HepG2 (cell line): ENCODE data around the gene RNF126. TPM values are rescaled to one million over a fixed set of nuclear protein-coding genes. Genes with fewer than 3 reads are reported as not detected.

Source experiments
- ATAD3A ChIP-seq: sonication (generic); formaldehyde crosslinking; IDR thresholded peaks from 2 replicates; pipeline ENCODE4 v1.4.0; 2020; ENCODE audit warnings: missing genetic modification reagents
- FOXA1 ChIP-seq, 2 experiments: fragments of 450-650 bp in 1 of 2; sonication (generic) in 1 of 2; formaldehyde crosslinking in 1 of 2; IDR thresholded peaks; 2 replicates each; pipeline versions ENCODE4 v1.4.0 to v1.6.1; 2016 to 2020; ENCODE audit warnings: missing genetic modification reagents in 1 of 2
- HMGA1 ChIP-seq: sonication (generic); formaldehyde crosslinking; conservative IDR thresholded peaks from 2 replicates; pipeline ENCODE4 v1.4.0; 2020; ENCODE audit warnings: missing genetic modification reagents
- JARID2 ChIP-seq: sonication (generic); formaldehyde crosslinking; IDR thresholded peaks from 2 replicates; pipeline ENCODE4 v1.8.1; 2023; ENCODE audit warnings: missing genetic modification reagents, inconsistent platforms; ENCODE audit not compliant: insufficient replicate concordance
- SNAI1 ChIP-seq: sonication (generic); formaldehyde crosslinking; IDR thresholded peaks from 2 replicates; pipeline ENCODE4 v1.5.0; 2020; ENCODE audit warnings: mild to moderate bottlenecking, missing genetic modification reagents, borderline replicate concordance
- TBX3 ChIP-seq: fragments of 450-650 bp; IDR thresholded peaks from 2 replicates; pipeline ENCODE4 v1.6.1; 2017; ENCODE audit warnings: antibody characterized with exemption, mild to moderate bottlenecking, inconsistent platforms, borderline replicate concordance
- TCF7 ChIP-seq: sonication (generic); IDR thresholded peaks from 2 replicates; pipeline ENCODE4 v1.6.1; 2016; ENCODE audit warnings: antibody characterized with exemption, low read depth
- U2AF2 ChIP-seq: fragments of 200-400 bp; formaldehyde crosslinking; IDR thresholded peaks from 2 replicates; pipeline ENCODE4 v1.6.1; 2017; ENCODE audit warnings: low read depth, mild to moderate bottlenecking, low read length
- ZFY ChIP-seq: sonication (generic); formaldehyde crosslinking; IDR thresholded peaks from 2 replicates; pipeline ENCODE4 v1.4.0; 2020; ENCODE audit warnings: missing genetic modification reagents
- ZNF589 ChIP-seq: sonication (generic); formaldehyde crosslinking; conservative IDR thresholded peaks from 2 replicates; pipeline ENCODE4 v1.8.0; 2022; ENCODE audit warnings: mild to moderate bottlenecking, moderate library complexity, missing genetic modification reagents
- ZNF598 ChIP-seq: sonication (generic); formaldehyde crosslinking; IDR thresholded peaks from 2 replicates; pipeline ENCODE4 v1.5.1; 2020; ENCODE audit warnings: mild to moderate bottlenecking, missing genetic modification reagents, borderline replicate concordance
- ZNF768 ChIP-seq: sonication (generic); formaldehyde crosslinking; IDR thresholded peaks from 2 replicates; pipeline ENCODE4 v1.4.0; 2020; ENCODE audit warnings: missing genetic modification reagents
- polyA plus RNA-seq, 8 experiments: library from polyadenylated mRNA; depleted of rRNA in 3 of 8; stranded (reverse) in 7 of 8; unstranded in 1 of 8; fragments of >200 nt; fragmentation: Illumina TruSeq in 4 of 8; extraction: Trizol in 4 of 8; gene quantifications; 2 replicates each; pipeline versions ENCODE4 v1.2.1 to v1.2.3, GENCODE V29; 2011 to 2016; ENCODE audit warnings: low read depth in 4 of 8, missing spikeins in 1 of 8, mixed read lengths in 1 of 8; ENCODE audit not compliant: insufficient read depth in 1 of 8
- total RNA-seq, 5 experiments: library from RNA; depleted of rRNA; stranded (reverse); fragments of >200 nt; fragmentation: Illumina TruSeq; extraction: Trizol; gene quantifications; 2 replicates each; pipeline ENCODE4 v1.2.3, GENCODE V29; 2016; ENCODE audit warnings: low read depth in 1 of 5
- TF ChIP-seq, protein P1 (sequence below): sonication (generic); formaldehyde crosslinking; IDR thresholded peaks from 2 replicates; pipeline ENCODE4 v1.8.0; 2022; ENCODE audit warnings: missing genetic modification reagents, mild to moderate bottlenecking, moderate library complexity, borderline replicate concordance
- TF ChIP-seq, protein P2 (sequence below): sonication (generic); formaldehyde crosslinking; IDR thresholded peaks from 2 replicates; pipeline ENCODE4 v1.5.1; 2020; ENCODE audit warnings: mild to moderate bottlenecking, moderate library complexity, missing genetic modification reagents
- TF ChIP-seq, protein P3 (sequence below): sonication (generic); formaldehyde crosslinking; IDR thresholded peaks from 2 replicates; pipeline ENCODE4 v1.5.1; 2020; ENCODE audit warnings: missing genetic modification reagents, mild to moderate bottlenecking, borderline replicate concordance
- TF ChIP-seq, protein P4 (sequence below): sonication (generic); formaldehyde crosslinking; IDR thresholded peaks from 2 replicates; pipeline ENCODE4 v1.8.1; 2022; ENCODE audit warnings: mild to moderate bottlenecking, missing genetic modification reagents
- TF ChIP-seq, protein P5 (sequence below): sonication (generic); formaldehyde crosslinking; IDR thresholded peaks from 2 replicates; pipeline ENCODE4 v1.4.0; 2020; ENCODE audit warnings: missing genetic modification reagents, borderline replicate concordance

Gene RNF126
- total and polyA plus RNA-seq, 2 of the 13 experiments (the other 11 are each of a cell fraction or from before 2014, with no cell fraction given) = 23.2 to 34.0 TPM

DNA sequence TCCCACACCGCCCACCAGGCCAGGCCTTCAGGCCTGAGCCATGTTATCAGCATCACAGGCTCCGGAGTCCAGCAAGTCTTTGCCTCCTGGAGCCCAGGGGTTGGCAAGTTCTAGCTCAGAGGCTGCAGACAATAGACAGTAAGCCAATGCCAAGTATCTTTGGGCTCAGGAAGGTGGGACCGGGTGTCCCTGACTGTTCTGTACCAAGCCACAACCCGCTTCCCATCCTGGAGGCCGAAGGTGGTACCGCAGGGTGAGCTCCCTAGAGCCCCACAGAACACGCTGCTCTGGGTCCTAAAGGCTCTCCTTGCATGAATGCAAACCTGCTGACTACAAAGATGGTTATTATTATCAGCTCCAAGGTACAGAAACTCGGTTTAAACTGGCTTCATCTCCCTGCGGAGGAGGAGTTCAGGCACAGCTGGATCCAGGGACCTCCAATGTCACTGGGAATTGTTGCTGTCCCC, 7.6 kb upstream of the RNF126 start (continued):
- TF ChIP-seq FOXA1 (IDR thresholded peaks at IDR 0.05) = no peak
- TF ChIP-seq FOXA1 (CRISPR knock-in tag; IDR thresholded peaks at IDR 0.05) = no peak
- no peak for TF ChIP-seq HMGA1
- TF ChIP-seq ZNF589 (CRISPR knock-in tag) = no peak
- TF ChIP-seq ZNF598 (CRISPR knock-in tag) = no peak
- TF ChIP-seq, protein P1, sequence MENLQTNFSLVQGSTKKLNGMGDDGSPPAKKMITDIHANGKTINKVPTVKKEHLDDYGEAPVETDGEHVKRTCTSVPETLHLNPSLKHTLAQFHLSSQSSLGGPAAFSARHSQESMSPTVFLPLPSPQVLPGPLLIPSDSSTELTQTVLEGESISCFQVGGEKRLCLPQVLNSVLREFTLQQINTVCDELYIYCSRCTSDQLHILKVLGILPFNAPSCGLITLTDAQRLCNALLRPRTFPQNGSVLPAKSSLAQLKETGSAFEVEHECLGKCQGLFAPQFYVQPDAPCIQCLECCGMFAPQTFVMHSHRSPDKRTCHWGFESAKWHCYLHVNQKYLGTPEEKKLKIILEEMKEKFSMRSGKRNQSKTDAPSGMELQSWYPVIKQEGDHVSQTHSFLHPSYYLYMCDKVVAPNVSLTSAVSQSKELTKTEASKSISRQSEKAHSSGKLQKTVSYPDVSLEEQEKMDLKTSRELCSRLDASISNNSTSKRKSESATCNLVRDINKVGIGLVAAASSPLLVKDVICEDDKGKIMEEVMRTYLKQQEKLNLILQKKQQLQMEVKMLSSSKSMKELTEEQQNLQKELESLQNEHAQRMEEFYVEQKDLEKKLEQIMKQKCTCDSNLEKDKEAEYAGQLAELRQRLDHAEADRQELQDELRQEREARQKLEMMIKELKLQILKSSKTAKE = no peak
- no peak for TF ChIP-seq TBX3
- peak; percentile 58; the same call in 1 of the 2 replicates for TF ChIP-seq ZFY (CRISPR knock-in tag)
- TF ChIP-seq, protein P2, sequence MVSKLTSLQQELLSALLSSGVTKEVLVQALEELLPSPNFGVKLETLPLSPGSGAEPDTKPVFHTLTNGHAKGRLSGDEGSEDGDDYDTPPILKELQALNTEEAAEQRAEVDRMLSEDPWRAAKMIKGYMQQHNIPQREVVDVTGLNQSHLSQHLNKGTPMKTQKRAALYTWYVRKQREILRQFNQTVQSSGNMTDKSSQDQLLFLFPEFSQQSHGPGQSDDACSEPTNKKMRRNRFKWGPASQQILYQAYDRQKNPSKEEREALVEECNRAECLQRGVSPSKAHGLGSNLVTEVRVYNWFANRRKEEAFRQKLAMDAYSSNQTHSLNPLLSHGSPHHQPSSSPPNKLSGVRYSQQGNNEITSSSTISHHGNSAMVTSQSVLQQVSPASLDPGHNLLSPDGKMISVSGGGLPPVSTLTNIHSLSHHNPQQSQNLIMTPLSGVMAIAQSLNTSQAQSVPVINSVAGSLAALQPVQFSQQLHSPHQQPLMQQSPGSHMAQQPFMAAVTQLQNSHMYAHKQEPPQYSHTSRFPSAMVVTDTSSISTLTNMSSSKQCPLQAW (CRISPR knock-in tag) = no peak
- TF ChIP-seq SNAI1 (CRISPR knock-in tag) = no peak
- TF ChIP-seq, protein P3, sequence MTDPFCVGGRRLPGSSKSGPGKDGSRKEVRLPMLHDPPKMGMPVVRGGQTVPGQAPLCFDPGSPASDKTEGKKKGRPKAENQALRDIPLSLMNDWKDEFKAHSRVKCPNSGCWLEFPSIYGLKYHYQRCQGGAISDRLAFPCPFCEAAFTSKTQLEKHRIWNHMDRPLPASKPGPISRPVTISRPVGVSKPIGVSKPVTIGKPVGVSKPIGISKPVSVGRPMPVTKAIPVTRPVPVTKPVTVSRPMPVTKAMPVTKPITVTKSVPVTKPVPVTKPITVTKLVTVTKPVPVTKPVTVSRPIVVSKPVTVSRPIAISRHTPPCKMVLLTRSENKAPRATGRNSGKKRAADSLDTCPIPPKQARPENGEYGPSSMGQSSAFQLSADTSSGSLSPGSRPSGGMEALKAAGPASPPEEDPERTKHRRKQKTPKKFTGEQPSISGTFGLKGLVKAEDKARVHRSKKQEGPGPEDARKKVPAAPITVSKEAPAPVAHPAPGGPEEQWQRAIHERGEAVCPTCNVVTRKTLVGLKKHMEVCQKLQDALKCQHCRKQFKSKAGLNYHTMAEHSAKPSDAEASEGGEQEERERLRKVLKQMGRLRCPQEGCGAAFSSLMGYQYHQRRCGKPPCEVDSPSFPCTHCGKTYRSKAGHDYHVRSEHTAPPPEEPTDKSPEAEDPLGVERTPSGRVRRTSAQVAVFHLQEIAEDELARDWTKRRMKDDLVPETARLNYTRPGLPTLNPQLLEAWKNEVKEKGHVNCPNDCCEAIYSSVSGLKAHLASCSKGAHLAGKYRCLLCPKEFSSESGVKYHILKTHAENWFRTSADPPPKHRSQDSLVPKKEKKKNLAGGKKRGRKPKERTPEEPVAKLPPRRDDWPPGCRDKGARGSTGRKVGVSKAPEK (CRISPR knock-in tag) = no peak
- TF ChIP-seq, protein P4, sequence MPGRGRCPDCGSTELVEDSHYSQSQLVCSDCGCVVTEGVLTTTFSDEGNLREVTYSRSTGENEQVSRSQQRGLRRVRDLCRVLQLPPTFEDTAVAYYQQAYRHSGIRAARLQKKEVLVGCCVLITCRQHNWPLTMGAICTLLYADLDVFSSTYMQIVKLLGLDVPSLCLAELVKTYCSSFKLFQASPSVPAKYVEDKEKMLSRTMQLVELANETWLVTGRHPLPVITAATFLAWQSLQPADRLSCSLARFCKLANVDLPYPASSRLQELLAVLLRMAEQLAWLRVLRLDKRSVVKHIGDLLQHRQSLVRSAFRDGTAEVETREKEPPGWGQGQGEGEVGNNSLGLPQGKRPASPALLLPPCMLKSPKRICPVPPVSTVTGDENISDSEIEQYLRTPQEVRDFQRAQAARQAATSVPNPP (CRISPR knock-in tag) = no peak
- TF ChIP-seq JARID2 (CRISPR knock-in tag) = no peak
- TF ChIP-seq, protein P5, sequence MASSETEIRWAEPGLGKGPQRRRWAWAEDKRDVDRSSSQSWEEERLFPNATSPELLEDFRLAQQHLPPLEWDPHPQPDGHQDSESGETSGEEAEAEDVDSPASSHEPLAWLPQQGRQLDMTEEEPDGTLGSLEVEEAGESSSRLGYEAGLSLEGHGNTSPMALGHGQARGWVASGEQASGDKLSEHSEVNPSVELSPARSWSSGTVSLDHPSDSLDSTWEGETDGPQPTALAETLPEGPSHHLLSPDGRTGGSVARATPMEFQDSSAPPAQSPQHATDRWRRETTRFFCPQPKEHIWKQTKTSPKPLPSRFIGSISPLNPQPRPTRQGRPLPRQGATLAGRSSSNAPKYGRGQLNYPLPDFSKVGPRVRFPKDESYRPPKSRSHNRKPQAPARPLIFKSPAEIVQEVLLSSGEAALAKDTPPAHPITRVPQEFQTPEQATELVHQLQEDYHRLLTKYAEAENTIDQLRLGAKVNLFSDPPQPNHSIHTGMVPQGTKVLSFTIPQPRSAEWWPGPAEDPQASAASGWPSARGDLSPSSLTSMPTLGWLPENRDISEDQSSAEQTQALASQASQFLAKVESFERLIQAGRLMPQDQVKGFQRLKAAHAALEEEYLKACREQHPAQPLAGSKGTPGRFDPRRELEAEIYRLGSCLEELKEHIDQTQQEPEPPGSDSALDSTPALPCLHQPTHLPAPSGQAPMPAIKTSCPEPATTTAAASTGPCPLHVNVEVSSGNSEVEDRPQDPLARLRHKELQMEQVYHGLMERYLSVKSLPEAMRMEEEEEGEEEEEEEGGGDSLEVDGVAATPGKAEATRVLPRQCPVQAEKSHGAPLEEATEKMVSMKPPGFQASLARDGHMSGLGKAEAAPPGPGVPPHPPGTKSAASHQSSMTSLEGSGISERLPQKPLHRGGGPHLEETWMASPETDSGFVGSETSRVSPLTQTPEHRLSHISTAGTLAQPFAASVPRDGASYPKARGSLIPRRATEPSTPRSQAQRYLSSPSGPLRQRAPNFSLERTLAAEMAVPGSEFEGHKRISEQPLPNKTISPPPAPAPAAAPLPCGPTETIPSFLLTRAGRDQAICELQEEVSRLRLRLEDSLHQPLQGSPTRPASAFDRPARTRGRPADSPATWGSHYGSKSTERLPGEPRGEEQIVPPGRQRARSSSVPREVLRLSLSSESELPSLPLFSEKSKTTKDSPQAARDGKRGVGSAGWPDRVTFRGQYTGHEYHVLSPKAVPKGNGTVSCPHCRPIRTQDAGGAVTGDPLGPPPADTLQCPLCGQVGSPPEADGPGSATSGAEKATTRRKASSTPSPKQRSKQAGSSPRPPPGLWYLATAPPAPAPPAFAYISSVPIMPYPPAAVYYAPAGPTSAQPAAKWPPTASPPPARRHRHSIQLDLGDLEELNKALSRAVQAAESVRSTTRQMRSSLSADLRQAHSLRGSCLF (CRISPR knock-in tag) = no peak
- no peak for TF ChIP-seq ZNF768 (CRISPR knock-in tag)
- no peak for TF ChIP-seq TCF7
- no peak for TF ChIP-seq ATAD3A
- TF ChIP-seq U2AF2 = no peak
